Measurements from ENCODE around the gene NFKB2.

DNA sequence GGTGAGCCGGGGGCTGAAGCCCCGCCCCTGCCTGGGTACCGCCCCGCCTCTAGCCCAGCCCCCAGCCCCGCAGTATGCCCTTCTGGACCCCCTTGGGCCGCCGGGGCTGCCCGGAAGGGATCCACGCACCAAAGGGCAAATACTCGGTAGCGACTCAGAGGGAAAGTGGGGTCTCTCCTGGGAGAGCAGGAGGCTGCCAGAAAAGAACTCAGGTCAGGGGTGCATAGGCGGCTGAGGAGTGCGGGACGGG is 25.9 kb downstream of the NFKB2 start:
- no peak for TF ChIP-seq POLR2AphosphoS5 (IDR thresholded peaks at IDR 0.05; ENCODE audit: low read depth, low read length)
- no peak for TF ChIP-seq FOXP2 (optimal IDR thresholded peaks at IDR 0.05; ENCODE audit: borderline replicate concordance, extremely low read depth, extremely low read length, insufficient read depth)
- TF ChIP-seq SIN3A (IDR thresholded peaks at IDR 0.05; ENCODE audit: borderline replicate concordance, insufficient read depth, low read length), result no peak
- TF ChIP-seq, protein P1, sequence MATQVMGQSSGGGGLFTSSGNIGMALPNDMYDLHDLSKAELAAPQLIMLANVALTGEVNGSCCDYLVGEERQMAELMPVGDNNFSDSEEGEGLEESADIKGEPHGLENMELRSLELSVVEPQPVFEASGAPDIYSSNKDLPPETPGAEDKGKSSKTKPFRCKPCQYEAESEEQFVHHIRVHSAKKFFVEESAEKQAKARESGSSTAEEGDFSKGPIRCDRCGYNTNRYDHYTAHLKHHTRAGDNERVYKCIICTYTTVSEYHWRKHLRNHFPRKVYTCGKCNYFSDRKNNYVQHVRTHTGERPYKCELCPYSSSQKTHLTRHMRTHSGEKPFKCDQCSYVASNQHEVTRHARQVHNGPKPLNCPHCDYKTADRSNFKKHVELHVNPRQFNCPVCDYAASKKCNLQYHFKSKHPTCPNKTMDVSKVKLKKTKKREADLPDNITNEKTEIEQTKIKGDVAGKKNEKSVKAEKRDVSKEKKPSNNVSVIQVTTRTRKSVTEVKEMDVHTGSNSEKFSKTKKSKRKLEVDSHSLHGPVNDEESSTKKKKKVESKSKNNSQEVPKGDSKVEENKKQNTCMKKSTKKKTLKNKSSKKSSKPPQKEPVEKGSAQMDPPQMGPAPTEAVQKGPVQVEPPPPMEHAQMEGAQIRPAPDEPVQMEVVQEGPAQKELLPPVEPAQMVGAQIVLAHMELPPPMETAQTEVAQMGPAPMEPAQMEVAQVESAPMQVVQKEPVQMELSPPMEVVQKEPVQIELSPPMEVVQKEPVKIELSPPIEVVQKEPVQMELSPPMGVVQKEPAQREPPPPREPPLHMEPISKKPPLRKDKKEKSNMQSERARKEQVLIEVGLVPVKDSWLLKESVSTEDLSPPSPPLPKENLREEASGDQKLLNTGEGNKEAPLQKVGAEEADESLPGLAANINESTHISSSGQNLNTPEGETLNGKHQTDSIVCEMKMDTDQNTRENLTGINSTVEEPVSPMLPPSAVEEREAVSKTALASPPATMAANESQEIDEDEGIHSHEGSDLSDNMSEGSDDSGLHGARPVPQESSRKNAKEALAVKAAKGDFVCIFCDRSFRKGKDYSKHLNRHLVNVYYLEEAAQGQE (IDR thresholded peaks at IDR 0.05; ENCODE audit: insufficient read depth in 1 of 2, low read depth in 2 of 2, low read length in 2 of 2), result no peak
